Ascending aorta (tissue), 2 donors: ENCODE measurements around the gene TSPAN18. TPM values are rescaled to one million over a fixed set of nuclear protein-coding genes. Genes with fewer than 3 reads are reported as not detected.

ENCODE experiments used
- DNase-seq, 2 donors: peaks; one replicate each; pipeline ENCODE4 v3.0.0-alpha.2; 2019; ENCODE audit warnings: low spot score in 2 of 2
- H3K27ac ChIP-seq, 2 donors: fragments of 200-600 bp; sonication (generic); one replicate each; pipeline ENCODE4 v1.5.1; 2016 to 2017; ENCODE audit warnings: mild to moderate bottlenecking in 1 of 2
- H3K27me3 ChIP-seq: fragments of 200-600 bp; sonication (generic); one replicate; pipeline ENCODE4 v1.5.1; 2017
- H3K36me3 ChIP-seq, 2 donors: fragments of 200-600 bp; sonication (generic); one replicate each; pipeline ENCODE4 v1.5.1; 2016
- H3K4me1 ChIP-seq, 2 donors: fragments of 200-600 bp; sonication (generic); one replicate each; pipeline ENCODE4 v1.5.1; 2016 to 2017; ENCODE audit warnings: mild to moderate bottlenecking in 1 of 2
- H3K4me3 ChIP-seq, 2 donors: fragments of 200-600 bp; sonication (generic); one replicate each; pipeline ENCODE4 v1.5.1; 2016 to 2017; ENCODE audit warnings: mild to moderate bottlenecking in 1 of 2
- H3K9me3 ChIP-seq, 2 donors: fragments of 200-600 bp; sonication (generic); one replicate each; pipeline ENCODE4 v1.5.1; 2016
- CTCF ChIP-seq, 3 experiments: fragments of 200-600 bp in 2 of 3; fragments of 450-650 bp in 1 of 3; sonication (generic) in 2 of 3; IDR thresholded peaks; one replicate each; pipeline ENCODE4 v1.5.1; 2016 to 2019; ENCODE audit warnings: antibody characterized with exemption in 3 of 3, mild to moderate bottlenecking in 1 of 3, moderate library complexity in 1 of 3
- intact Hi-C: fragments of 100-400 bp; cut with DNase I; formaldehyde crosslinking; loops from one replicate; pipeline ENCODE4 v1.15.1; 2023
- total RNA-seq: library from RNA; depleted of rRNA; stranded (reverse); fragments of >200 nt; gene quantifications from one replicate; pipeline ENCODE4 v1.1.0, GENCODE V29; 2016

The TSPAN18 gene
- total RNA-seq, 1 donor from 2014 or later = 21.3 TPM

GRCh38 chr11:44711113-44711786, 15.5 kb upstream of the TSPAN18 start:
- intact Hi-C loops = no loop called here
- Histone ChIP-seq H3K36me3 (no peaks in the 10 kb centered on the region), H3K4me1 (no peaks in the 10 kb centered on the region), H3K9me3 (no peaks in the 10 kb centered on the region), H3K27me3 (no peaks in the 10 kb centered on the region), H3K4me3 (no peak overlapping the region), H3K27ac (no peak overlapping the region)
- DNase-seq = no peak
- no peak for TF ChIP-seq CTCF (IDR thresholded peaks at IDR 0.05)

GRCh38 chr11:44711787-44712608, 14.8 kb upstream of the TSPAN18 start:
- TF ChIP-seq CTCF (IDR thresholded peaks at IDR 0.05) = no peak
- H3K36me3 ChIP-seq = no peaks in the 10 kb centered on the region
- intact Hi-C loops = no loop called here

DNA sequence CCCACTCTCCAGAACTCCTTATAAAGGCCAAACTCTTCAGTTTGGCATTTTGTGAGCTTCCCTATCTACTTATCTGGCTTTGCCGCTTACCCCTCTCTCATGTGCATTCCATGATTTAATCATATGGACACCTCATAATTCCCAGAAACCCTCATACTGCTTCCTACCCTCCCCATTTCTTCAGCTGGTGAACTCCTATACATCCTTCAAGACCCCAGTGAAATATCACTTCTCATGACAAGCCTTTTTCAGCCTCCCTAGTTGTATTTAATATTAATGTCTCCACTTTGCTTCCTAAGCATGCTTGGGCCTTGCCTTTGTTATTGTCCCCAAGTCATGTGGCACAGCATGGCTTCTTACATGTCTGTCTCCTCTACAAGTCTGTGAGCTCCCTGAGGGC, 13.7 kb upstream of the TSPAN18 start:
- no peak overlapping the region for H3K27ac ChIP-seq
- intact Hi-C loops = no loop called here
- TF ChIP-seq CTCF (IDR thresholded peaks at IDR 0.05) = no peak
- H3K9me3 ChIP-seq = no peaks in the 10 kb centered on the region
- H3K4me3 ChIP-seq = no peak overlapping the region
- no peaks in the 10 kb centered on the region for H3K36me3 ChIP-seq
- H3K27me3 ChIP-seq = no peaks in the 10 kb centered on the region
- no peak for DNase-seq
- no peaks in the 10 kb centered on the region for H3K4me1 ChIP-seq

More at GRCh38 chr11:44711787-44712608, 14.8 kb upstream of the TSPAN18 start:
- Histone ChIP-seq H3K27me3 (no peaks in the 10 kb centered on the region), H3K4me1 (no peaks in the 10 kb centered on the region), H3K4me3 (no peak overlapping the region), H3K27ac (no peak overlapping the region), H3K9me3 (no peaks in the 10 kb centered on the region)
- DNase-seq = no peak

DNA sequence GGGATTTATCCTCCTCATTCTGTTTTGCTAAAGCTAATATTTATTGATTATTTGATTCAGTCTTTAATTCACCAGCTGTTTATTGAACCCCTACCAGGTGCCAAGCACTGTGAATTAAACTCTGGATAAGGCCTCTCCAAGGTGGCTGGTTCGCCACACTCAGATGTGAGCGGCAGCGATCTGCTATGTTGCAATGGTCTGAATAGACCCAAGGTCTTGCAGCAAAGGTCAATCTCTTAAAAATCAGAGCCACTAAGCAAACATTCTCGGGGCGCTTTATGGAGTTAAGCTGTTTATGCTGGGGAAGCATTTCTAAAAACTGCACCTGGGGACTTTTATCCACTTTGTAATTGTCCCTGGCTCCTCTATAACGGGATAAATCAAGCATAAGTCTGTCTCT, 10.5 kb upstream of the TSPAN18 start:
- no peak for DNase-seq
- no peak overlapping the region for H3K27ac ChIP-seq
- no peaks in the 10 kb centered on the region for H3K9me3 ChIP-seq
- intact Hi-C loops = no loop called here
- H3K27me3 ChIP-seq = no peaks in the 10 kb centered on the region
- H3K4me3 ChIP-seq = no peak overlapping the region
- no peaks in the 10 kb centered on the region for H3K36me3 ChIP-seq
- no peaks in the 10 kb centered on the region for H3K4me1 ChIP-seq
- TF ChIP-seq CTCF (IDR thresholded peaks at IDR 0.05) = no peak

DNA sequence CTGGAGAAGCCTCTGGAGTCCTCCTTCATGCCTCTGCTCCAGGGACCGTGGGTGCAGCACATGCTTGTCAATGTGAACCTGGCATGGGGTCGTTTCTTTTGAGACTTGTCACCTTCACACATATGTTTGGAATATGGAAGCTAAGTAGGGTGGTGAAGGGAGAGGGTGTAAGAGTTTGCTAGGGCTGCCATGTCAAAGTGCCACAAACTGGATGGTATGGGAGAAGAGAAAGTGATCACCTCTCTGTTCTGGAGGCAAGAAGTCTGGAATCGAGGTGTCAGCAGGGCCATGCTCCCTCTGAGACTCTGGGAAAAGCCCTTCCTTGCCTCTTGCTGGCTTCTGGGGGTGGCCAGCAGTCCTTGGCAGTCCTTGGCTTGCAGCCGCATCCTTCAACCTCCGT, 8.7 kb upstream of the TSPAN18 start:
- H3K4me1 ChIP-seq = no peaks in the 10 kb centered on the region
- H3K9me3 ChIP-seq = no peaks in the 10 kb centered on the region
- H3K27ac ChIP-seq = no peak overlapping the region
- H3K36me3 ChIP-seq = no peaks in the 10 kb centered on the region
- intact Hi-C loops = no loop called here
- TF ChIP-seq CTCF (IDR thresholded peaks at IDR 0.05) = no peak
- H3K4me3 ChIP-seq = no peak overlapping the region
- no peak for DNase-seq
- no peaks in the 10 kb centered on the region for H3K27me3 ChIP-seq
